Measurements from ENCODE around the gene ROBO1.

Gene ROBO1

GRCh38 chr3:78781351-78781750 lies 986.4 kb downstream of the ROBO1 start:
- no peak overlapping the region for H3K4me3 ChIP-seq (ENCODE audit: low read depth, low read length)
- TF ChIP-seq CTCF (IDR thresholded peaks at IDR 0.05; ENCODE audit: low read depth, low read length) = no peak

- no peak for TF ChIP-seq CTCF (IDR thresholded peaks at IDR 0.05; ENCODE audit: low read depth, low read length)
- no peak overlapping the region for H3K4me3 ChIP-seq (ENCODE audit: low read depth, low read length)
These were observed 1001.9 kb downstream of the ROBO1 start for GRCh38 chr3:78765671-78766485.

GRCh38 chr3:78764634-78765033 lies 1003.2 kb downstream of the ROBO1 start:
- H3K4me3 ChIP-seq (ENCODE audit: low read depth, low read length) = no peak overlapping the region
- no peak for TF ChIP-seq CTCF (IDR thresholded peaks at IDR 0.05; ENCODE audit: low read depth, low read length)

GRCh38 chr3:78762121-78762520 lies 1005.7 kb downstream of the ROBO1 start:
- TF ChIP-seq CTCF (IDR thresholded peaks at IDR 0.05; ENCODE audit: low read depth, low read length) = no peak
- no peak overlapping the region for H3K4me3 ChIP-seq (ENCODE audit: low read depth, low read length)

- no peak for TF ChIP-seq CTCF (IDR thresholded peaks at IDR 0.05; ENCODE audit: low read depth, low read length)
- no peak overlapping the region for H3K4me3 ChIP-seq (ENCODE audit: low read depth, low read length)
These were observed 1006.7 kb downstream of the ROBO1 start for GRCh38 chr3:78761126-78761525.

GRCh38 chr3:78757731-78758130 lies 1010.1 kb downstream of the ROBO1 start:
- no peak for TF ChIP-seq CTCF (IDR thresholded peaks at IDR 0.05; ENCODE audit: low read depth, low read length)
- no peak overlapping the region for H3K4me3 ChIP-seq (ENCODE audit: low read depth, low read length)

- H3K4me3 ChIP-seq (ENCODE audit: low read depth, low read length) = no peak overlapping the region
- TF ChIP-seq CTCF (IDR thresholded peaks at IDR 0.05; ENCODE audit: low read depth, low read length) = no peak
These were observed 1013.6 kb downstream of the ROBO1 start for GRCh38 chr3:78754066-78754743.
